DND-41 (cell line): ENCODE results near the gene SYNCRIP.

Experiments used
- ATAC-seq: fragments of 200-7000 bp; cut with Tn5 transposase; 3 replicates; pipeline ENCODE4 v1.9.1; 2021; ENCODE audit warnings: low read depth; ENCODE audit not compliant: insufficient read depth
- DNase-seq: peaks from one replicate; pipeline ENCODE4 v3.0.0-alpha.2; 2020
- H2AFZ ChIP-seq: 2 replicates; pipeline ENCODE4 v1.6.0; 2012; ENCODE audit warnings: low read depth, low read length
- H3K27ac ChIP-seq: 2 replicates; pipeline ENCODE4 v1.5.1; 2012; ENCODE audit warnings: low read length, inconsistent platforms
- H3K27me3 ChIP-seq: fragments of 200-600 bp; sonication (generic); 2 replicates; pipeline ENCODE4 v1.6.0; 2012; ENCODE audit warnings: low read length, mild to moderate bottlenecking, inconsistent platforms; ENCODE audit not compliant: insufficient read depth, poor library complexity
- H3K36me3 ChIP-seq: 2 replicates; pipeline ENCODE4 v1.5.1; 2012; ENCODE audit warnings: low read length, inconsistent platforms; ENCODE audit not compliant: insufficient read depth
- H3K4me1 ChIP-seq: 2 replicates; pipeline ENCODE4 v1.5.1; 2012; ENCODE audit warnings: mild to moderate bottlenecking, low read length; ENCODE audit not compliant: insufficient read depth
- H3K4me2 ChIP-seq: 2 replicates; pipeline ENCODE4 v1.6.0; 2012; ENCODE audit warnings: mild to moderate bottlenecking, moderate library complexity, low read length, inconsistent platforms; ENCODE audit not compliant: insufficient read depth
- H3K4me3 ChIP-seq, 2 experiments: fragments of 200-600 bp in 1 of 2; shearing (Covaris generic) in 1 of 2; 2 replicates each; pipeline ENCODE4 v1.5.1; 2012 to 2016; ENCODE audit warnings: inconsistent platforms in 2 of 2, low read length in 2 of 2, mild to moderate bottlenecking in 2 of 2, low read depth in 1 of 2, moderate library complexity in 1 of 2
- H3K79me2 ChIP-seq: 2 replicates; pipeline ENCODE4 v1.6.0; 2012; ENCODE audit warnings: low read length, inconsistent platforms; ENCODE audit not compliant: insufficient read depth
- H3K9ac ChIP-seq: 2 replicates; pipeline ENCODE4 v1.6.0; 2012; ENCODE audit warnings: low read depth, mild to moderate bottlenecking, inconsistent platforms, low read length, moderate library complexity
- H3K9me3 ChIP-seq: 2 replicates; pipeline ENCODE4 v1.5.1; 2012; ENCODE audit warnings: low read length, moderate library complexity, mild to moderate bottlenecking, inconsistent platforms; ENCODE audit not compliant: insufficient read depth, severe bottlenecking
- H4K20me1 ChIP-seq: 2 replicates; pipeline ENCODE4 v1.6.0; 2012; ENCODE audit warnings: low read length; ENCODE audit not compliant: insufficient read depth
- CTCF ChIP-seq: IDR thresholded peaks from 2 replicates; pipeline ENCODE4 v1.5.1; 2012; ENCODE audit warnings: borderline replicate concordance, low read length, moderate library complexity, mild to moderate bottlenecking; ENCODE audit not compliant: poor library complexity, severe bottlenecking; ENCODE audit errors: extremely low read depth
- EZH2 ChIP-seq: IDR thresholded peaks from 3 replicates; pipeline ENCODE4 v1.6.1; 2012; ENCODE audit warnings: borderline replicate concordance, low read depth, mild to moderate bottlenecking, moderate library complexity, low read length, inconsistent platforms; ENCODE audit not compliant: severe bottlenecking

The SYNCRIP gene

DNA sequence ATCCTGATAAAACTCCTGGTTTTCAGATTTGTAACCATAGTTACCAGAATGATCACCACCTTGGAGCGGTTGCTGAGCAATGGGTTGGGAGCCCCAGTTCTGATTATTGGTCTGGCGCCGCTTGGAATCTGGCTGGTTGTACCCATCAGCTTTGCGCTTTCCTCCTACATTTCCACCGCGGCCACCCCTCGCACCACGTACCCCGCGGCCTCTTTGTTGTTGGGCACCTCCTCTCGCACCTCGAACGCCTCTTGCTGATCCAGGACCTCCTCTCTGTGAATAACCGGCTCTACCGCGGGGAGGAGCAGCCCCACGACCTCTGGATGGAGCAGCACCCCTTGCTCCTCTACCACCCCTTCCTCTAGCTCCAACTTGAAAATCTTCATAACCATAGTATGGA, 27.9 kb downstream of the SYNCRIP start:
- Histone ChIP-seq H3K9me3 (no peaks in the 10 kb centered on the region), H3K4me3 (no peak overlapping the region), H3K79me2 (peaks cover 57% of the 10 kb centered on the region), H3K4me1 (no peaks in the 10 kb centered on the region), H2AFZ (no peak overlapping the region), H3K9ac (no peak overlapping the region), H3K4me2 (no peak overlapping the region), H3K27me3 (no peaks in the 10 kb centered on the region), H3K27ac (no peak overlapping the region), H4K20me1 (peaks cover 38% of the 10 kb centered on the region), H3K36me3 (peaks cover 99% of the 10 kb centered on the region)
- no peak for TF ChIP-seq CTCF
- TF ChIP-seq EZH2, result no peak
- DNase-seq, result no peak
- no peak for ATAC-seq

- DNase-seq, result no peak
- Histone ChIP-seq H3K4me1 (no peaks in the 10 kb centered on the region), H3K79me2 (peaks cover 39% of the 10 kb centered on the region), H3K9me3 (no peaks in the 10 kb centered on the region), H3K4me3 (no peak overlapping the region), H3K27me3 (no peaks in the 10 kb centered on the region), H3K4me2 (no peak overlapping the region), H4K20me1 (peaks cover 31% of the 10 kb centered on the region), H2AFZ (no peak overlapping the region), H3K9ac (no peak overlapping the region), H3K27ac (no peak overlapping the region), H3K36me3 (peaks cover 98% of the 10 kb centered on the region)
- ATAC-seq, result no peak
- TF ChIP-seq EZH2 (no peak), CTCF (no peak)
These were observed 29.8 kb downstream of the SYNCRIP start for GRCh38 chr6:85612690-85613474.

DNA sequence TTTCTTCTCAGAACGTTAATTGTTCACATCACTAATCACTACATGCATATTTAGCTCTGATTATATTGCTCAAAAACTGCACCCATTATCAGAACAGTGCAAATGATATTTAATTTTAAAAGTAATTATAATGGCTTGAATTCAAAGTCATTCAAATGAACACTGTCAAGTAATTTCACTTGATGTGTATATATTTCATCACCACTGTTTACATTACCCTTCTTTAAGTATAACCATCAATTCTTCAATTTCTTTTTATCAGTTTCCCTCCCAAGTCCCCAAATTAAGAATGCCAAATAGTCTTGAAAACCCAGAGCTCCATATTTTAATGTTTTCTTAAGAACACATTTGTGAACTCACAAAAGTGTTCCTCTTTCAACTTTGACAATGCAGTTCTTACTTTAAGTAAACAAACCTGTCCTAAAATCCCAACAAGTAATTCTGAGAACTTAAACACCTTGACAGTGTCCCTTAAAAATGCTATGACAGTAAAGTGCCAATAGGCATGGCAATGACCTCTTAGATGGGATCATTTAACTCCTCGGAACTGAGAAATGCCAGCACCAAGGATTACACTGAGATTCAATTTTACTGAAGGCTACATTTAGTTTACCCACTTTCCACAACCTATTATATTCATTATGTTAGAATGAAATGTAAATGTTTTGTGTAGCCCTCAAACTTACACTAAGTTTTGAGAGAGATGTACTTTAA, 32.3 kb downstream of the SYNCRIP start:
- no peaks in the 10 kb centered on the region for H3K4me1 ChIP-seq
- ATAC-seq, result no peak
- no peak overlapping the region for H3K4me3 ChIP-seq
- H2AFZ ChIP-seq, result no peak overlapping the region
- no peaks in the 10 kb centered on the region for H3K9me3 ChIP-seq
- DNase-seq, result no peak
- H3K9ac ChIP-seq, result no peak overlapping the region
- no peak overlapping the region for H3K27ac ChIP-seq
- no peak overlapping the region for H3K4me2 ChIP-seq
- H3K27me3 ChIP-seq, result no peaks in the 10 kb centered on the region
- no peak for TF ChIP-seq CTCF
- no peak for TF ChIP-seq EZH2
- peaks cover 76% of the 10 kb centered on the region for H3K36me3 ChIP-seq
- peaks cover 16% of the 10 kb centered on the region for H3K79me2 ChIP-seq
- peaks cover 21% of the 10 kb centered on the region; the same call in 1 of the 2 replicates for H4K20me1 ChIP-seq
